ENCODE measurements around the gene ADAP1. TPM values are rescaled to one million over a fixed set of nuclear protein-coding genes. Genes with fewer than 3 reads are reported as not detected.

The ADAP1 gene
- total RNA-seq, 1 experiment from 2014 or later = 6.2 TPM

DNA sequence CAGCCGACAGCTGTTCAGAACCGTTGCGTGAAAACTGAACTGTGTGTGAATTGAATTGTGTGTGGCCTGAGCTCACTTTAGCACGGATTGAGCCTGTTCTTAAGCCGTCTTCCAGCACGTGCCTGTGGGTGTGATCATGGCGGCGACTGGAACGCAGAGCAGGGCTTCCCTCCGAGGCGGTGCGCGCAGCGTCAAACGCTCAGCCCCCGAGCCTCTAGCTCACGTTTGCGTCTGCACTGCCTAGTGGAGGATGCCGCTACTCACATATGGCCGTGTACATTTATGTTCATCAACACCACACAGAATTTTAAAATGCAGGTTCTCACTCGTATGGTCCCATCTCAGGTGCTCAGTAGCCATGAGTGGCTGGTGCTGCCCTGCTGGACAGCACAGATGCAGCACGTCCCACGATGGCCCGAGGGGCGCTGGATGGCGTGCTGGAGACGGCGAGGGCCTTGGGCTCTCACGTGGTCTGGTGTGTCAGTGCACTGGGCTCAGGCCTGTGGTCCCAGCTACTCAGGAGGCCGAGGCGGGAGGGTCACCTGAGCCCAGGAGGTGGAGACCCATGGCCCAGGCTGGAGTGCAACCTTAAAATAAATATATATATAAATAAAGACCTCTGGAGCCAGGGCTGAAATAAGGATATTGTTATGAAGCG, 100.2 kb downstream of the ADAP1 start:
- Histone ChIP-seq H3K18ac (ENCODE audit: insufficient read length, low read depth, low read length) (no peak overlapping the region), H3K27me3 (ENCODE audit: insufficient read depth, low read length) (no peaks in the 10 kb centered on the region), H3K4me1 (ENCODE audit: insufficient read depth, low read length) (no peaks in the 10 kb centered on the region), H4K5ac (ENCODE audit: insufficient read length, low read depth, low read length) (no peak overlapping the region), H4K20me1 (ENCODE audit: control insufficient read depth, insufficient read depth, insufficient read length) (peaks cover 3% of the 10 kb centered on the region), H2AFZ (ENCODE audit: low read length) (no peak overlapping the region), H3K9ac (ENCODE audit: extremely low read depth, insufficient read length, low read length) (no peak overlapping the region), H4K8ac (replicated peaks; ENCODE audit: insufficient read length, low read depth, low read length) (no peak overlapping the region), H2BK5ac (ENCODE audit: insufficient read length, low read length) (no peak overlapping the region), H3K4ac (ENCODE audit: low read depth, low read length) (no peak overlapping the region), H3K56ac (ENCODE audit: insufficient read length, low read depth, low read length) (no peak overlapping the region), H3K79me1 (ENCODE audit: insufficient read depth, low read depth, low read length, poor library complexity, severe bottlenecking) (no peaks in the 10 kb centered on the region), H2BK120ac (ENCODE audit: low read depth, low read length, poor library complexity, severe bottlenecking) (no peak overlapping the region), H3K4me2 (ENCODE audit: insufficient read depth, insufficient read length, low read length) (no peak overlapping the region), H4K91ac (ENCODE audit: insufficient read length, low read depth, low read length) (no peak overlapping the region), H3K27ac (ENCODE audit: insufficient read length, low read depth, low read length) (no peak overlapping the region), H3K9me3 (ENCODE audit: control insufficient read depth, low read depth, low read length) (no peaks in the 10 kb centered on the region), H3K23ac (ENCODE audit: insufficient read length, low read depth, low read length) (no peak overlapping the region), H2BK12ac (ENCODE audit: insufficient read length, low read depth, low read length) (no peak overlapping the region), H3T11ph (ENCODE audit: low read length) (no peak overlapping the region), H2AK5ac (ENCODE audit: insufficient read length, low read length) (no peak overlapping the region), H2BK20ac (ENCODE audit: low read depth, low read length, poor library complexity, severe bottlenecking) (no peak overlapping the region), H2BK15ac (ENCODE audit: low read depth, low read length) (no peak overlapping the region), H3K23me2 (ENCODE audit: insufficient read length, low read depth, low read length, poor library complexity, severe bottlenecking) (peaks cover 3% of the 10 kb centered on the region), H3K79me2 (ENCODE audit: insufficient read depth, low read length) (no peaks in the 10 kb centered on the region), H3K14ac (ENCODE audit: insufficient read depth, low read length) (no peak overlapping the region)
- H3K9me3 Mint-ChIP-seq = no peaks in the 10 kb centered on the region; a peak in 1 of 5 replicates
- peaks cover 42 to 86% (median 85%) of the 10 kb centered on the region in 3 experiments for H3K36me3 Mint-ChIP-seq (ENCODE audit: insufficient read depth in 1 of 3, low read depth in 3 of 3)
- no peaks in the 10 kb centered on the region for H3K4me1 Mint-ChIP-seq
- H3K4me3 Mint-ChIP-seq = no peak overlapping the region
- no peak overlapping the region; a peak in 1 of 7 replicates for H3K27ac Mint-ChIP-seq
- TF ChIP-seq, protein P1, sequence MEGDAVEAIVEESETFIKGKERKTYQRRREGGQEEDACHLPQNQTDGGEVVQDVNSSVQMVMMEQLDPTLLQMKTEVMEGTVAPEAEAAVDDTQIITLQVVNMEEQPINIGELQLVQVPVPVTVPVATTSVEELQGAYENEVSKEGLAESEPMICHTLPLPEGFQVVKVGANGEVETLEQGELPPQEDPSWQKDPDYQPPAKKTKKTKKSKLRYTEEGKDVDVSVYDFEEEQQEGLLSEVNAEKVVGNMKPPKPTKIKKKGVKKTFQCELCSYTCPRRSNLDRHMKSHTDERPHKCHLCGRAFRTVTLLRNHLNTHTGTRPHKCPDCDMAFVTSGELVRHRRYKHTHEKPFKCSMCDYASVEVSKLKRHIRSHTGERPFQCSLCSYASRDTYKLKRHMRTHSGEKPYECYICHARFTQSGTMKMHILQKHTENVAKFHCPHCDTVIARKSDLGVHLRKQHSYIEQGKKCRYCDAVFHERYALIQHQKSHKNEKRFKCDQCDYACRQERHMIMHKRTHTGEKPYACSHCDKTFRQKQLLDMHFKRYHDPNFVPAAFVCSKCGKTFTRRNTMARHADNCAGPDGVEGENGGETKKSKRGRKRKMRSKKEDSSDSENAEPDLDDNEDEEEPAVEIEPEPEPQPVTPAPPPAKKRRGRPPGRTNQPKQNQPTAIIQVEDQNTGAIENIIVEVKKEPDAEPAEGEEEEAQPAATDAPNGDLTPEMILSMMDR (conservative IDR thresholded peaks at IDR 0.05) = no peak
- no peak for DNase-seq
- no peaks in the 10 kb centered on the region for H3K27me3 Mint-ChIP-seq (ENCODE audit: low read depth)
- no CpG with 5 or more reads among the region's 32 CpGs for WGBS (ENCODE audit: extremely low coverage, insufficient read length, low lambda C conversion rate)

Data from H9 (cell line).